Measurements from ENCODE around the gene B4GALT1.

DNA sequence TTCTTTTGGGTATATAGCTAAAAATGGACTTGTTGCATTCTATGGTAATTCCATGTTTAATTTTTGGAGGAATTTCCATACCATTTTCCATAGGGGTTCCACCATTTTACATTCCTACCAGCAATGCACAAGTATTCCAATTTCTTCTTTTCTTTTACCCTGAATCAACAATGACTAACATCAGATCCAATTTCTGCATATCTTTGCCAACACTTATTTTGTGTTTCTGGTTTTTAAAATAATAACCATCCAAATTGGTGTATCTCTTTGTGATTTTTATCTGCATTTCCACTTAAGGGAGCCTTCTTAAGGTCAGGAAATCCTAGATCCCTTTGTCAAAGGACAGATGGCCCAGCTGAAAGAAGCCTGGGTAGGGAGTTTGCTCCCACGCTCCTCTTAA is 61.2 kb downstream of the B4GALT1 start:
- TF ChIP-seq CTCF (conservative IDR thresholded peaks at IDR 0.05 in 1 of 2, IDR thresholded peaks at IDR 0.05 in 1 of 2; ENCODE audit: extremely low read depth in 1 of 2, insufficient read depth in 1 of 2, low read depth in 1 of 2, low read length in 2 of 2) (no peak), EZH2 (IDR thresholded peaks at IDR 0.05; ENCODE audit: borderline replicate concordance, low read length) (no peak)

Data from mammary epithelial cell (primary cell).